ENCODE results near the gene RBM17. TPM values are rescaled to one million over a fixed set of nuclear protein-coding genes. Genes with fewer than 3 reads are reported as not detected.

RBM17 gene
- total RNA-seq, 4 donors from 2014 or later, result 42.3 to 134 (median 87.6) TPM

DNA sequence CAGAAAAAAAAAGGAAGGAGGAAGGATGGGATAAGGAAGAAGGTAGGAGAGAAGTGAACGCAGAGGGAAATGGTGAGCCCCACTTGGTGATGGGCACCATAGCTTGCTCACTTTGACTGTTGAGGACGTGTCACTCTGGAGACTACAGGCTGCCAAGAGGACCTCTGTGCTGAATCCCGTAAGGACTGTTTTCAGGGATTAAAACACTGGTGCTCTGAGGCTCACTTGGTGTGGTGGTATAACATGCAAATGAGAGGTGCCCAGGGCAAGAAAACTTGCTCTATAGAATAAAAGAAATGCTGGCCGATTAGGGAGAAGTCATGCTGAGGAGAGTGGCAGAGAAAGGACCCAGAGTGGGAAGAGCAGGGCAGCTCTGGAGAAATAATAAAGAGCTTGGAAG is 21.4 kb upstream of the RBM17 start:
- TF ChIP-seq, protein P1, sequence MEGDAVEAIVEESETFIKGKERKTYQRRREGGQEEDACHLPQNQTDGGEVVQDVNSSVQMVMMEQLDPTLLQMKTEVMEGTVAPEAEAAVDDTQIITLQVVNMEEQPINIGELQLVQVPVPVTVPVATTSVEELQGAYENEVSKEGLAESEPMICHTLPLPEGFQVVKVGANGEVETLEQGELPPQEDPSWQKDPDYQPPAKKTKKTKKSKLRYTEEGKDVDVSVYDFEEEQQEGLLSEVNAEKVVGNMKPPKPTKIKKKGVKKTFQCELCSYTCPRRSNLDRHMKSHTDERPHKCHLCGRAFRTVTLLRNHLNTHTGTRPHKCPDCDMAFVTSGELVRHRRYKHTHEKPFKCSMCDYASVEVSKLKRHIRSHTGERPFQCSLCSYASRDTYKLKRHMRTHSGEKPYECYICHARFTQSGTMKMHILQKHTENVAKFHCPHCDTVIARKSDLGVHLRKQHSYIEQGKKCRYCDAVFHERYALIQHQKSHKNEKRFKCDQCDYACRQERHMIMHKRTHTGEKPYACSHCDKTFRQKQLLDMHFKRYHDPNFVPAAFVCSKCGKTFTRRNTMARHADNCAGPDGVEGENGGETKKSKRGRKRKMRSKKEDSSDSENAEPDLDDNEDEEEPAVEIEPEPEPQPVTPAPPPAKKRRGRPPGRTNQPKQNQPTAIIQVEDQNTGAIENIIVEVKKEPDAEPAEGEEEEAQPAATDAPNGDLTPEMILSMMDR (IDR thresholded peaks at IDR 0.05; ENCODE audit: low read depth), result no peak

- TF ChIP-seq, protein P1 (IDR thresholded peaks at IDR 0.05; ENCODE audit: low read depth), result no peak
These were observed 20.8 kb upstream of the RBM17 start for GRCh38 chr10:6068006-6068405.

- TF ChIP-seq, protein P1 (IDR thresholded peaks at IDR 0.05; ENCODE audit: low read depth), result no peak
These were observed 20.4 kb upstream of the RBM17 start for GRCh38 chr10:6068422-6068821.

DNA sequence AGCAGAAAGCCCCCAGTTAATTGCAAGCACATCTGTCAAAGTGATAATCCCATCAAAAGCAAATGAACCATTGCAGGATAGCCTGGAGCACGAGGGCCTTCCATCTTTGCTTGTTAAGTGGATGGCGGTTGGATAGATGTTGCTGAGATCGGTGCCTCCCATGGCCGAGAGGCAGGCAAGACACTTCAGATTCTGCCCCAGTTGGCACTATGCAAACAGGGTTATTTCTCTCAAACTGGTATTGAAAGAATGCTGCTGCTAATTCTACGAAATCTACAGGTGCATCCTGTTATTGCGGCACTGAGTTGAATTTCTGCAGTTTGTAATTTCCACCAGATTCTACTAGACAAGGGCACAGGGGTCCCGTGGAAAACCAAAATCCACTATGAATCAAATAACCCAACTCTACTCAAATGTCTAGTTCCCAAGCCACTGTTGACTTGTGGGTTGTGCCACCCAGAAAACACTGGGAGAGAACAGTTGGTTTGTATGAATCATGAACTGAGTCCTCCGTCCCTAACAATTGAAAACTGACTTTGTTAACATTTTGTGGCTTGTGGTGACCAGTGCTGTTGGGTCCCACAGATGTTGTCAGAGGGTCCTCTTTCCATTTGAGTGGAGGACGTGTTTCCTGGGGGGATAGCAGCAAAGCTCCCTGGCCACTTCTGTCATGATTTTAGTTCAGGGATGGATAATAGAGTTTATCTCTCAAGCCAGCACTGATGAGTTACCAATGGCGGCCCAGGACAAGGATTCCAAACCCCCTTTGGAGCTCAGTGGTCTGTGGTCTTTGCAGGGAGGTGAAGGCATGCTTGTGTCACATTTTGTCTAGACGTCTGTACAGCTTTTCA is 19.5 kb upstream of the RBM17 start:
- TF ChIP-seq, protein P1 (IDR thresholded peaks at IDR 0.05; ENCODE audit: low read depth), result no peak

- TF ChIP-seq, protein P1 (IDR thresholded peaks at IDR 0.05; ENCODE audit: low read depth), result no peak
These were observed 18.2 kb upstream of the RBM17 start for GRCh38 chr10:6070660-6071059.

DNA sequence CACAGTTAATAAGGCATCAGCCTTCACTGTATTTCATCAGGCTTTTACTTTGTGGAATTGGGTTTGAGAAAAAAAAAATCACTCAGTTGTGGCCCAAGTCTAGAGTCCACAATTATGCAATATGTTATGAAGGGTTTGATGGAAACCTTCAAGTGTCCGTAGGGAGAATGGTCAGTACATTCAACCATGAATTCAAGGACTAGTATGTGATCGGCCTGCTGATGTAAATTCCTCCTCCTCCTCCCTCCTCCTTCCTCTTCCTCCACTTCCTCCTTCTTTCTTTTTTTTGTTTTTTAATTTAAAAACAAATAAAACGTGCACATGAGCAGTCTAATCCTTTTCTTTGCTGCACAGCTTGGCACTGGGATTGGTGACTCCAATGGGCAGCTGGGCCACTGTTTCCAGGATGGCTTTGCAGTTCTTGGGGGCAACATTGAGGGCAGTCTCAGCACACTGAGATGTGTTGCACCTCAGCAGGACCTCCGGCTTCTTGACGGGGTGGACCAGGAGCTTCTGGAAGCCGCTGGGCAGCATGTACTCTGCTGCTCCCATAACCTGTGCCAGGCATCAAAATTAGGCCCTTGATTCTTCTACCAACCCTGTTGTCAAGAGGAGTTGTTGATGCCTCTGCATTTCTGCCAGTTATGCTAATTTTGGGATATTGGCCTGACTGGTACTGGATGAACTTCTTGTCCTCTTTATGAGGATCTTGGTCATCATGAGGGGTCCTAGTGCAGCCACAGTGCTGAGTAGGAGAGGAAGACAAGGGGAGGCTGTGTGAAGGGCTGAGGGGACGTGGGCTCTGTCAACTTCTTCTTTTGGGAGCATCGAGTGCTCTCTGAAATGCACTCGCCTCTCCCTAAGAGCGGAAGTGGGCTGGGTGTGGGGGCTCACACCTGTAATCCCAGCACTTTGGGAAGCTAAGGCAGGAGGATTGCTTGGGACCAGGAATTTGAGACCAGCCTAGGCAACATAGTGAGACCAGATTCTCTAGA is 17.4 kb upstream of the RBM17 start:
- TF ChIP-seq, protein P1 (IDR thresholded peaks at IDR 0.05; ENCODE audit: low read depth), result no peak

Measured in subcutaneous adipose tissue (tissue), 4 donors.